ENCODE data around the gene TEKT5.
"Not testable (repeated sequence)": the region's sequence is repeated elsewhere in the genome, so short reads cannot be mapped to it uniquely, and the experiment has no call there.

Gene TEKT5

GRCh38 chr16:10635365-10636021, 59.2 kb downstream of the TEKT5 start:
- Mint-ChIP-seq H3K9me3 (no peaks in the 10 kb centered on the region), H3K4me3 (no peak overlapping the region), H3K27me3 (peaks cover 6% of the 10 kb centered on the region), H3K4me1 (no peaks in the 10 kb centered on the region), H3K36me3 (no peaks in the 10 kb centered on the region), H3K27ac (no peak overlapping the region)

GRCh38 chr16:10633429-10633828, 61.3 kb downstream of the TEKT5 start:
- not testable (repeated sequence) for H3K4me1 Mint-ChIP-seq, H3K9me3 Mint-ChIP-seq, H3K27ac Mint-ChIP-seq, H3K36me3 Mint-ChIP-seq, H3K4me3 Mint-ChIP-seq, H3K27me3 Mint-ChIP-seq

GRCh38 chr16:10631886-10632285, 62.8 kb downstream of the TEKT5 start:
- H3K4me1 Mint-ChIP-seq = no peaks in the 10 kb centered on the region
- peaks cover 6% of the 10 kb centered on the region for H3K27me3 Mint-ChIP-seq
- H3K9me3 Mint-ChIP-seq = no peaks in the 10 kb centered on the region

DNA sequence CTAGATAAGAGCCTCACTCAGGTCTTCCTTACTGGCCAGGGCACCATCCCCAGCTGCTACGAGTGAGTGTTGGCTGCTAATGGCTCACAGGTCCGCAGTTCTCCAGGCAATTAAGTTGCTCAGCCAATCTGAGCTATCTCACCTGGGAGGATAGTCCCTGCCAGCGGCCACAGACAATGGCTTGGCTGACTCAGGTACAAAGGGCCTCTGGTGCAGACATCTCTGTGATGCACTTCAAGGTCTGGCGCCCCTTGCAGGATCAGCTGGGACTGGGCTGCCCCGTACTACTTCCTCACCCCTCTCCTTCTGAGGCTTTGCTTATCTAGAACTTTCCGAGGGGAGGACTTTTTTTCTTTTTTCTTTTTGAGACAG, 65.2 kb downstream of the TEKT5 start:
- Mint-ChIP-seq H3K27ac (no peak overlapping the region), H3K9me3 (no peaks in the 10 kb centered on the region), H3K4me1 (no peaks in the 10 kb centered on the region), H3K36me3 (no peaks in the 10 kb centered on the region), H3K27me3 (peaks cover 6% of the 10 kb centered on the region), H3K4me3 (no peak overlapping the region)

More at GRCh38 chr16:10631886-10632285, 62.8 kb downstream of the TEKT5 start:
- no peak overlapping the region for H3K4me3 Mint-ChIP-seq
- H3K36me3 Mint-ChIP-seq = no peaks in the 10 kb centered on the region
- H3K27ac Mint-ChIP-seq = no peak overlapping the region

DNA sequence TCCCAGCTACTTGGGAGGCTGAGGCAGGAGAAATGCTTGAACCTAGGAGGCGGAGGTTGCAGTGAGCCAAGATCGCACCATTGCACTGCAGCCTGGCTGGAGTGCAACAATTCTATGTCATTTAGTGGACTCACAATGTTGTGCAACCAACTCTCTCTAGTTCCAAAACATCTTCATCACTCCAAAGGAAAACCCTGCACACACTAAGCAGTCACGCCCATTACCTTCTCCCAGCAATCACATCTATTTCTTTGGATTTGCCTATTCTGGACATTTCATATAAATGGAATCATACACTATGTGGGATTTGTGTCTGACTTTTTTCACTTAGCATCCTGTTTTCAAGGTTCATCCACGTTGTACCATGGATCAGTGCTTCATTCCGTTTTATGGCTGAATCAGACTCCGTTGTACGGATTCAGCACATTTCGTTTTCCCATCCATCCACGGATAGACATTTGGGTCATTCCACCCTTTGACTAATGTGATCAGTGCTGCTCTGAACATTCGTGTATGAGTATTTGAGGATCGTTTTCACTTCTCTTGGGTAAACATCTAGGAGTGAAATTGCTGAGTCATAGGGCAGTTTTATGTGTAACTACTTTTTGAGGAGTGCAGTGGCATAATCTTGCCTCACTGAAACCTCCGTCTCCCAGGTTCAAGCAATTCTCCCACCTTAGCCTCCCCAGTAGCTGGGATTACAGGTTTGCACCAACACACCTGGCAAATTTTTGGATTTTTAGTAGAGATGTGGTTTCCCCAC, 69.0 kb downstream of the TEKT5 start:
- Mint-ChIP-seq H3K27me3 (no peaks in the 10 kb centered on the region), H3K27ac (no peak overlapping the region), H3K4me1 (no peaks in the 10 kb centered on the region), H3K9me3 (no peaks in the 10 kb centered on the region), H3K4me3 (no peak overlapping the region), H3K36me3 (no peaks in the 10 kb centered on the region)

- H3K27me3 Mint-ChIP-seq = peaks cover 5% of the 10 kb centered on the region
- no peak overlapping the region for H3K4me3 Mint-ChIP-seq
- H3K27ac Mint-ChIP-seq = no peak overlapping the region
- H3K4me1 Mint-ChIP-seq = no peaks in the 10 kb centered on the region
- no peaks in the 10 kb centered on the region for H3K36me3 Mint-ChIP-seq
- no peaks in the 10 kb centered on the region for H3K9me3 Mint-ChIP-seq
Observed at GRCh38 chr16:10624527-10624926, 70.2 kb downstream of the TEKT5 start.

DNA sequence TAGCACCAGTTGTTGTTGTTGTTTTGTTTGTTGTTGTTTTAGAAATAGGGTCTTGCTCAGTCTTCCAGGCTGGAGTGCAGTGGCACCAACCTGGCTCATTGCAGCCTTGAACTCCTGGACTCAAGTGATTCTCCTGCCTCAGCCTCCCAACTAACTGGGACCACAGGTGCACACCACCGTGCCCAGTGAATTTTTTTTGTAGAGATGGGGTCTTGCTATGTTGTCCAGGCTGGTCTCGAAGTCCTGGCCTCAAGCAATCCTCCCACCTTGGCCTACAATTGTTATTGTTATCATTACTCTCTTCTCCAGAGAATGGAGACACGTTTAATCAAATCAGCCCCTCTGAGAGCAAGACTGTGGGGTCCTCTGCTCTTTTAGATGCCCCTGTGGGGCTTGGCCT, 71.7 kb downstream of the TEKT5 start:
- Mint-ChIP-seq H3K27ac (no peak overlapping the region), H3K36me3 (no peaks in the 10 kb centered on the region), H3K27me3 (peaks cover 8% of the 10 kb centered on the region), H3K9me3 (no peaks in the 10 kb centered on the region), H3K4me1 (no peaks in the 10 kb centered on the region), H3K4me3 (no peak overlapping the region)

- Mint-ChIP-seq H3K36me3 (no peaks in the 10 kb centered on the region), H3K4me3 (no peak overlapping the region), H3K9me3 (no peaks in the 10 kb centered on the region), H3K4me1 (no peaks in the 10 kb centered on the region), H3K27me3 (peaks cover 9% of the 10 kb centered on the region), H3K27ac (no peak overlapping the region)
Observed at GRCh38 chr16:10622036-10622921, 72.5 kb downstream of the TEKT5 start.

DNA sequence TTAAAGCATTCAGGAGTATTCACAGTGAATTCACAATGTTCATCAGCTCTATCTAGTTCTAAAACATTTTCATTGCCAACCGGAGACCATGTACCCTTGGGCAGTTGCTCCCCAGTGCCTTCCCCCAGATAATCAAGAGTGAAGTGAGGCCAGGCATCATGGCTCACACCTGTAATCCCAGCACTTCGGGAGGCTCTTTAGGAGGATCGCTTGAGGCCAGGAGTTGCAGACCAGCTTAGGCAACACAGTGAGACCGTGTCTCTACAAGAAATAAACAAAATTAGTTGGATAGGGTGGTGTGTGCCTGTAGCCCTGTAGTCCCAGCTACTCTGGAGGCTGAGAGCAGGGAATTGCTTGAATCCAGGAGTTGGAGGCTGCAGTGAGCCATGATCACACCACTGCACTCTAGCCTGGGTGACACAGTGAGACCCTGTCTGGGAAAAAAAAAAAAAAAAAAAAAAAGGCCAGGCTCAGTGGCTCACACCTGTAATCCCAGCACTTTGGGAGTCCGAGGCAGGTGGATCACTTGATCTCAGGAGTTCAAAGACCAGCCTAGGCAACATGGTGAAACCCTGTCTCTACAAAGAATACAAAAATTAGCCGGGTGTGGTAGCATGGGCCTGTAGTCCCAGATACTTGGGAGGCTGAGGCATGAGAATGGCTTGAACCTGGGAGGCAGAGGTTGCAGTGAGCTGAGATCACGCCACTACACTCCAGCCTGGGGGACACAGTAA, 73.3 kb downstream of the TEKT5 start:
- not testable (repeated sequence) for H3K36me3 Mint-ChIP-seq, H3K4me1 Mint-ChIP-seq

GRCh38 chr16:10620120-10620519, 74.6 kb downstream of the TEKT5 start:
- H3K4me1 Mint-ChIP-seq = no peaks in the 10 kb centered on the region
- H3K27ac Mint-ChIP-seq = no peak overlapping the region
- peaks cover 9% of the 10 kb centered on the region for H3K27me3 Mint-ChIP-seq
- H3K4me3 Mint-ChIP-seq = no peak overlapping the region
- H3K36me3 Mint-ChIP-seq = no peaks in the 10 kb centered on the region
- H3K9me3 Mint-ChIP-seq = no peaks in the 10 kb centered on the region

More for the DNA sequence above, 73.3 kb downstream of the TEKT5 start:
- not testable (repeated sequence) for H3K27me3 Mint-ChIP-seq, H3K27ac Mint-ChIP-seq, H3K4me3 Mint-ChIP-seq, H3K9me3 Mint-ChIP-seq

DNA sequence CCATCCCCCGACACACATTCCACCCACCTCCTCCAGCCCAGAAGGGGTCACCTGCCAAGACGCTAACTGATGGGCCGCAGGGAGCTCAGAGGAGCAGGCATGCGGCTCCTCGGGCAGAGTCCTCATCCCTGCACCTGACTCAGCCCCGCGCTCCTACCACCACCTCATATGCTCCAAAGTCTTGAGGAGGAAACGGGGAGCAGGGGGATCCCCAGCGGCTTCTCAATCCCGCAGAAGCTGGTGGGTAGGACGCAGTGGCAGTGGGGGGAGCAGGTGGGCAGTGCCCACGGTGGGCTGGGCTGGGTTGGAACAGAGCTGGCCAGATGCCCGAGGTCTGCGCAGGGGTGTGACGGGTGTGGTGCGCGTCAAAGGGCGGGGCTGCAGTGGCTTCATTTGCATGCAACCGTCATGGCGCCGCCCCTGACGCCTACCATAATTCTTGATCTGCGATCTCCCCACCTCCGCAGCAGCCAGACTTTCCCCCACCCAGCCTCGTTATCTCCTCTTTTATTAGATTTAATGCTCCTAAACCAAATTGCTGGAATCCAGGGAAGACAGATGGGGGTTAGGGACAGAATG, 75.4 kb downstream of the TEKT5 start:
- Mint-ChIP-seq H3K27me3 (peaks cover 9% of the 10 kb centered on the region), H3K27ac (no peak overlapping the region), H3K4me1 (no peaks in the 10 kb centered on the region), H3K4me3 (no peak overlapping the region), H3K9me3 (no peaks in the 10 kb centered on the region), H3K36me3 (no peaks in the 10 kb centered on the region)

- H3K9me3 Mint-ChIP-seq = no peaks in the 10 kb centered on the region
- peaks cover 9% of the 10 kb centered on the region for H3K27me3 Mint-ChIP-seq
- H3K4me1 Mint-ChIP-seq = no peaks in the 10 kb centered on the region
- H3K36me3 Mint-ChIP-seq = no peaks in the 10 kb centered on the region
- H3K27ac Mint-ChIP-seq = no peak overlapping the region
- no peak overlapping the region for H3K4me3 Mint-ChIP-seq
Observed at GRCh38 chr16:10618710-10619209, 76.0 kb downstream of the TEKT5 start.

DNA sequence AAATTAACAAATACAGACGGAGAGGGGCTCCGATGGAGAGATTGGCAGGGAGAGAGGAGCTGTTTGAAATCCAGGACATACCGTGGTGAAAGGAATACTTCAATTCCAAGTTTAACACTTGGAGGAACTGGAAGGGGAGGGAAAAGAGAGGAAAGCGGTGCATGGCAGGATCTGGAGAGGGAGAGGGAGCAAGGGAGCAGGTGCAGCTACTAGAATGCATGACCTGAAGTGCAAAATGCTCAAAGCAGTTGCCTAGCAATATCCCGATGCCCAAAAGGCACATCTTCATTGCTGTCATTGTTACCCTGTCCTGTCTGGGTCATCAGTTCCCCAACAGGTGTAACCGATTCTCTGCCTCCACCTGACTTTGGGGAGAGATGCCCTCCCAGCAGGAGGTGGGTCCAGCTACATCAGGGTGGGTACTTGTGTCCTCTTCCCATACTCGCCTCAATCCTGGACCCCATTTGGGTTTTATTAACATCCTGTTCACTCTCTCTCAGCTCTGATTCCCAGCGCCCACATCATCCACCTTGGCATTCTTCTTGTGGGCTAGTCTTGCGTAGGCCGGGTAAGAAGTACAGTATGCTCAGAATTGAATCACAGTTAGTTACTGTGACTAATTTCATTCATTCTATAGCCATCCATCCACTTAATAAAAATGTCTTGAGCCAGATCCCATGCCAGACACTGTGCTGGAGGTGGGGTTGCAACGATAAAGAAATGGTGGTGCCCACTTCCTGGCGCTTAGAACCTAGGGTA, 76.9 kb downstream of the TEKT5 start:
- no peaks in the 10 kb centered on the region for H3K36me3 Mint-ChIP-seq
- no peaks in the 10 kb centered on the region for H3K9me3 Mint-ChIP-seq
- H3K4me3 Mint-ChIP-seq = no peak overlapping the region
- H3K27ac Mint-ChIP-seq = no peak overlapping the region
- H3K27me3 Mint-ChIP-seq = peaks cover 9% of the 10 kb centered on the region
- no peaks in the 10 kb centered on the region for H3K4me1 Mint-ChIP-seq
